Mucosa of descending colon (tissue), 3 donors: ENCODE measurements around the gene ALPI. TPM values are rescaled to one million over a fixed set of nuclear protein-coding genes. Genes with fewer than 3 reads are reported as not detected.
A peak's percentile ranks its signal among the peaks of the same experiment; 100 is the strongest.

ENCODE experiments used
- ATAC-seq: fragments of 200-7000 bp; cut with Tn5 transposase; one replicate; pipeline ENCODE4 v1.9.1; 2020; ENCODE audit warnings: mild to moderate bottlenecking, moderate library complexity
- DNase-seq, 3 donors: peaks; one replicate each; pipeline ENCODE4 v3.0.0-alpha.2; 2020
- H3K36me3 ChIP-seq: fragments of 200-600 bp; one replicate; pipeline ENCODE4 v1.8.0; 2021; ENCODE audit warnings: low read depth, mild to moderate bottlenecking
- H3K4me1 ChIP-seq: fragments of 200-600 bp; one replicate; pipeline ENCODE4 v1.8.0; 2021; ENCODE audit warnings: low read depth, mild to moderate bottlenecking
- H3K4me3 ChIP-seq: fragments of 200-600 bp; one replicate; pipeline ENCODE4 v1.8.0; 2021; ENCODE audit warnings: mild to moderate bottlenecking
- H3K9me3 ChIP-seq: fragments of 200-600 bp; one replicate; pipeline ENCODE4 v1.8.0; 2021; ENCODE audit warnings: mild to moderate bottlenecking
- intact Hi-C, 2 donors: fragments of 100-400 bp; cut with DNase I in 1 of 2; cut with micrococcal nuclease in 1 of 2; formaldehyde crosslinking; loops; one replicate each; pipeline versions ENCODE4 v1.11.0 to v1.11.1; 2022; cut with DNase I, micrococcal nuclease
- total RNA-seq, 3 donors: library from RNA; stranded (reverse); fragmentation: NEBNext Ultra II Directional in 2 of 3; extraction: Animal tissue kit (Norgen Biotek cat#: 25700) in 2 of 3; gene quantifications; one replicate each; pipeline versions ENCODE4 v1.2.1 to v1.2.4, GENCODE V29; 2021 to 2023
- TF ChIP-seq, protein P1 (sequence below): fragments of 200-600 bp; IDR thresholded peaks from one replicate; pipeline ENCODE4 v1.8.0; 2022; ENCODE audit warnings: antibody characterized with exemption, mild to moderate bottlenecking
- donor health status: DM: no; HTN: no; CAD: no; lungs with moderate emphysema.
- donor health status: DM: no; HTN: no; CAD: no.
- donor health status: DM: no; HTN: yes; CAD: no.

The ALPI gene
- total RNA-seq, 3 donors from 2014 or later: 8.5 to 24.6 (median 24.4) TPM

DNA sequence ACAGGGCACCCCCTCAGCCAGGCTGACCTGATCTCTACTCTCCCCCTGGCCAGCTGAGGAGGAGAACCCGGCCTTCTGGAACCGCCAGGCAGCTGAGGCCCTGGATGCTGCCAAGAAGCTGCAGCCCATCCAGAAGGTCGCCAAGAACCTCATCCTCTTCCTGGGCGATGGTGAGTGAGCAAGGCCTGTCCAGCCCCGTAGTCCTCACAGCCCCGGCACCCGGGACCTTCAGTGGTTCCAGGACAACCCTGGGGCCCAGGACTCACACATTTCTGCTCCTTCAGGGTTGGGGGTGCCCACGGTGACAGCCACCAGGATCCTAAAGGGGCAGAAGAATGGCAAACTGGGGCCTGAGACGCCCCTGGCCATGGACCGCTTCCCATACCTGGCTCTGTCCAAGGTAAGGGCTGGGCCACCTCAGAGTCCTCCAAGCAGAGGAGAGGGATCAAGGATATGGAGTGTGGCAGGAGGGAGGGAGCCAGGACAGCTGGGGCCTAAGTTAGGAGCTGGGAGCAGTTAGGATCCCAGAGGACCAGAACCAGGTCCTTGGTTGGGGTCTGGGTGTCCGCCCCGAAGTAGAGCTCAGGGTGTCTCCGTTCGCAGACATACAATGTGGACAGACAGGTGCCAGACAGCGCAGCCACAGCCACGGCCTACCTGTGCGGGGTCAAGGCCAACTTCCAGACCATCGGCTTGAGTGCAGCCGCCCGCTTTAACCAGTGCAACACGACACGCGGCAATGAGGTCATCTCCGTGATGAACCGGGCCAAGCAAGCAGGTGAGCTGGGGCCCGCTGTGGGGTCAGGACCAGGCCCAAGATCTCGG is 555 bp downstream of the ALPI start:
- TF ChIP-seq, protein P1, sequence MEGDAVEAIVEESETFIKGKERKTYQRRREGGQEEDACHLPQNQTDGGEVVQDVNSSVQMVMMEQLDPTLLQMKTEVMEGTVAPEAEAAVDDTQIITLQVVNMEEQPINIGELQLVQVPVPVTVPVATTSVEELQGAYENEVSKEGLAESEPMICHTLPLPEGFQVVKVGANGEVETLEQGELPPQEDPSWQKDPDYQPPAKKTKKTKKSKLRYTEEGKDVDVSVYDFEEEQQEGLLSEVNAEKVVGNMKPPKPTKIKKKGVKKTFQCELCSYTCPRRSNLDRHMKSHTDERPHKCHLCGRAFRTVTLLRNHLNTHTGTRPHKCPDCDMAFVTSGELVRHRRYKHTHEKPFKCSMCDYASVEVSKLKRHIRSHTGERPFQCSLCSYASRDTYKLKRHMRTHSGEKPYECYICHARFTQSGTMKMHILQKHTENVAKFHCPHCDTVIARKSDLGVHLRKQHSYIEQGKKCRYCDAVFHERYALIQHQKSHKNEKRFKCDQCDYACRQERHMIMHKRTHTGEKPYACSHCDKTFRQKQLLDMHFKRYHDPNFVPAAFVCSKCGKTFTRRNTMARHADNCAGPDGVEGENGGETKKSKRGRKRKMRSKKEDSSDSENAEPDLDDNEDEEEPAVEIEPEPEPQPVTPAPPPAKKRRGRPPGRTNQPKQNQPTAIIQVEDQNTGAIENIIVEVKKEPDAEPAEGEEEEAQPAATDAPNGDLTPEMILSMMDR: no peak
- ATAC-seq (no peak), DNase-seq (peak in 2 of 3 donors; percentile 31 to 44)
- Histone ChIP-seq H3K36me3 (no peaks in the 10 kb centered on the region), H3K4me1 (peaks cover 9% of the 10 kb centered on the region), H3K9me3 (no peaks in the 10 kb centered on the region), H3K4me3 (no peak overlapping the region)
- intact Hi-C loops: no loop called here

GRCh38 chr2:232457121-232458011 is 1.4 kb downstream of the ALPI start:
- ATAC-seq: no peak
- H3K9me3 ChIP-seq: no peaks in the 10 kb centered on the region
- no peaks in the 10 kb centered on the region for H3K36me3 ChIP-seq
- no peak overlapping the region for H3K4me3 ChIP-seq
- H3K4me1 ChIP-seq: peaks cover 9% of the 10 kb centered on the region
- TF ChIP-seq, protein P1: no peak
- intact Hi-C loops: no loop called here
- DNase-seq: peak in 1 of 3 donors; percentile 34

- intact Hi-C loops: no loop called here
- peak in 1 of 3 donors; percentile 20 for DNase-seq
- no peak overlapping the region for H3K4me3 ChIP-seq
- TF ChIP-seq, protein P1: no peak
- H3K36me3 ChIP-seq: no peaks in the 10 kb centered on the region
- H3K9me3 ChIP-seq: no peaks in the 10 kb centered on the region
- H3K4me1 ChIP-seq: peaks cover 9% of the 10 kb centered on the region
- no peak for ATAC-seq
Measured at GRCh38 chr2:232458051-232458660, 2.2 kb downstream of the ALPI start.

- H3K4me3 ChIP-seq: no peak overlapping the region
Measured at GRCh38 chr2:232458661-232459418, 2.9 kb downstream of the ALPI start.

More at GRCh38 chr2:232458661-232459418, 2.9 kb downstream of the ALPI start:
- ATAC-seq: no peak
- TF ChIP-seq, protein P1: no peak
- H3K9me3 ChIP-seq: no peaks in the 10 kb centered on the region
- DNase-seq: peak in 2 of 3 donors; percentile 23 to 49
- H3K36me3 ChIP-seq: no peaks in the 10 kb centered on the region
- H3K4me1 ChIP-seq: peaks cover 9% of the 10 kb centered on the region
- intact Hi-C loops: no loop called here
